ENCODE measurements around the gene PIK3C2B. TPM values are rescaled to one million over a fixed set of nuclear protein-coding genes. Genes with fewer than 3 reads are reported as not detected.
A peak's percentile ranks its signal among the peaks of the same experiment; 100 is the strongest.

PIK3C2B gene
- total and polyA plus RNA-seq, 2 donors (not counting 3 experiments of a cell fraction or from before 2014, with no cell fraction given) = 33.7 to 49.0 TPM

GRCh38 chr1:204506201-204506968 lies 11.8 kb upstream of the PIK3C2B start:
- H4K20me1 ChIP-seq (replicated peaks; ENCODE audit: control insufficient read depth, extremely low read depth, insufficient read depth, low read length) = no peaks in the 10 kb centered on the region
- H3K27ac ChIP-seq (ENCODE audit: insufficient read depth, low read depth, low read length) = peak overlapping the region; percentile 76
- no peaks in the 10 kb centered on the region for H3K36me3 ChIP-seq (ENCODE audit: control insufficient read depth in 2 of 2, extremely low read depth in 1 of 2, insufficient read depth in 2 of 2, low read length in 2 of 2)
- H3K9me3 ChIP-seq (replicated peaks; ENCODE audit: control insufficient read depth, insufficient read depth, low read length) = no peaks in the 10 kb centered on the region
- FAIRE-seq (peak; percentile 50), DNase-seq (ENCODE audit: low read depth, low spot score) (peak; percentile 93)
- peak overlapping the region; percentile 99 for H3K4me2 ChIP-seq (ENCODE audit: insufficient read depth, low read length)
- H3K4me1 ChIP-seq (ENCODE audit: control insufficient read depth, extremely low read depth, insufficient read depth, low read length) = peaks cover 34% of the 10 kb centered on the region
- POLR2A ChIA-PET = interaction anchor here (0.7 to 2.8 kb wide), 4 partner anchors 10 to 75 kb away, joined by 3 to 17 read pairs (median 6); partner anchors contain the start of genes MDM4 and PIK3C2B
- H3K4me3 ChIP-seq (replicated peaks in 1 of 3; ENCODE audit: insufficient read depth in 1 of 3, low read depth in 1 of 3, low read length in 3 of 3) = peak overlapping the region; percentile 26 to 94 (median 68)
- peak; percentile 43 for TF ChIP-seq GATA2 (IDR thresholded peaks at IDR 0.05; ENCODE audit: insufficient read depth, insufficient read length, low read depth, low read length)
- no peak for TF ChIP-seq JUN (IDR thresholded peaks at IDR 0.05; ENCODE audit: borderline replicate concordance, insufficient read depth, insufficient read length, low read depth)
- TF ChIP-seq POLR2AphosphoS5 (IDR thresholded peaks at IDR 0.05; ENCODE audit: insufficient read depth, low read depth, low read length) = peak; percentile 35
- TF ChIP-seq MYC (IDR thresholded peaks at IDR 0.05; ENCODE audit: low read depth, low read length) = no peak
- peak overlapping the region; percentile 71 for H3K9ac ChIP-seq (replicated peaks; ENCODE audit: extremely low read depth, insufficient read depth, low read length)
- dilution Hi-C loops (cut with MboI; ENCODE audit: extremely low pct_ligation_motif_present, low sequenced_read_pairs) (loop anchor here (10.0 kb wide), 1 partner anchor 62 kb away; no protein-coding TSS in a partner anchor), intact Hi-C loops (cut with micrococcal nuclease) (loop anchor here (10.0 kb wide), 1 partner anchor 642 kb away; the partner anchor contains the start of gene SNRPE)
- no peaks in the 10 kb centered on the region for H3K27me3 ChIP-seq (ENCODE audit: control insufficient read depth in 2 of 2, insufficient read depth in 2 of 2, low read length in 2 of 2)
- H3K9me1 ChIP-seq (replicated peaks; ENCODE audit: control insufficient read depth, extremely low read depth, insufficient read depth, low read length) = no peaks in the 10 kb centered on the region
- BruUV-seq (replicated peaks) = no TSS peak
- peak overlapping the region; percentile 66 for H2AFZ ChIP-seq (ENCODE audit: low read depth, low read length)
- CTCF ChIA-PET = interaction anchor here (0.7 to 18.3 kb wide), 10 partner anchors 10 to 301 kb away, joined by 3 to 1267 read pairs (median 10); partner anchors contain the start of genes GOLT1A, MDM4 and PIK3C2B
- no peaks in the 10 kb centered on the region for H3K79me2 ChIP-seq (ENCODE audit: control insufficient read depth, insufficient read depth, low read length)

- no peaks in the 10 kb centered on the region for H3K9me1 ChIP-seq (replicated peaks; ENCODE audit: control insufficient read depth, extremely low read depth, insufficient read depth, low read length)
- H4K20me1 ChIP-seq (replicated peaks; ENCODE audit: control insufficient read depth, extremely low read depth, insufficient read depth, low read length) = no peaks in the 10 kb centered on the region
- no peaks in the 10 kb centered on the region for H3K79me2 ChIP-seq (ENCODE audit: control insufficient read depth, insufficient read depth, low read length)
- H3K9ac ChIP-seq (replicated peaks; ENCODE audit: extremely low read depth, insufficient read depth, low read length) = peak overlapping the region; percentile 26
- no TSS peak for BruUV-seq (replicated peaks)
- dilution Hi-C loops (cut with MboI; ENCODE audit: extremely low pct_ligation_motif_present, low sequenced_read_pairs) (loop anchor here (10.0 kb wide), 1 partner anchor 61 kb away; no protein-coding TSS in a partner anchor), intact Hi-C loops (cut with micrococcal nuclease) (loop anchor here (1.0 to 10.0 kb wide), 2 partner anchors 302 to 641 kb away; partner anchors contain the start of gene SNRPE)
- FAIRE-seq = no peak
- no peak for TF ChIP-seq POLR2AphosphoS5 (IDR thresholded peaks at IDR 0.05; ENCODE audit: insufficient read depth, low read depth, low read length)
- no peak for TF ChIP-seq EZH2 (IDR thresholded peaks at IDR 0.05; ENCODE audit: borderline replicate concordance, low read depth, low read length, severe bottlenecking)
- TF ChIP-seq MYC (IDR thresholded peaks at IDR 0.05; ENCODE audit: low read depth, low read length) = no peak
- TF ChIP-seq MAX (IDR thresholded peaks at IDR 0.05; ENCODE audit: insufficient read depth, insufficient read length) = no peak
- no peak for TF ChIP-seq POLR2A (IDR thresholded peaks at IDR 0.05; ENCODE audit: low read depth, low read length)
- TF ChIP-seq GATA2 (IDR thresholded peaks at IDR 0.05; ENCODE audit: insufficient read depth, insufficient read length, low read depth, low read length) = no peak
- no peak for TF ChIP-seq CTCF (IDR thresholded peaks at IDR 0.05; ENCODE audit: extremely low read depth in 1 of 2, insufficient read depth in 1 of 2, low read depth in 1 of 2, low read length in 2 of 2)
- peak overlapping the region; percentile 80 for H3K4me2 ChIP-seq (ENCODE audit: insufficient read depth, low read length)
- no peaks in the 10 kb centered on the region for H3K27me3 ChIP-seq (ENCODE audit: control insufficient read depth in 2 of 2, insufficient read depth in 2 of 2, low read length in 2 of 2)
- peaks cover 28% of the 10 kb centered on the region for H3K4me1 ChIP-seq (ENCODE audit: control insufficient read depth, extremely low read depth, insufficient read depth, low read length)
- no peaks in the 10 kb centered on the region for H3K36me3 ChIP-seq (ENCODE audit: control insufficient read depth in 2 of 2, extremely low read depth in 1 of 2, insufficient read depth in 2 of 2, low read length in 2 of 2)
- DNase-seq (ENCODE audit: low read depth, low spot score) = peak; percentile 56
- POLR2A ChIA-PET = interaction anchor here (1.1 to 2.8 kb wide), 3 partner anchors 11 to 75 kb away, joined by 3 to 17 read pairs (median 7); partner anchors contain the start of genes MDM4 and PIK3C2B
- H2AFZ ChIP-seq (ENCODE audit: low read depth, low read length) = peak overlapping the region; percentile 66
- peak overlapping the region; percentile 4 for H3K27ac ChIP-seq (ENCODE audit: insufficient read depth, low read depth, low read length)
- CTCF ChIA-PET = interaction anchor here (0.7 to 18.3 kb wide), 9 partner anchors 10 to 301 kb away, joined by 3 to 1267 read pairs (median 15); partner anchors contain the start of genes GOLT1A, MDM4 and PIK3C2B
- H3K9me3 ChIP-seq (replicated peaks; ENCODE audit: control insufficient read depth, insufficient read depth, low read length) = no peaks in the 10 kb centered on the region
- peak overlapping the region; percentile 26 to 67 (median 56) for H3K4me3 ChIP-seq (replicated peaks in 1 of 3; ENCODE audit: insufficient read depth in 1 of 3, low read depth in 1 of 3, low read length in 3 of 3)
Observed at GRCh38 chr1:204505674-204506200, 11.1 kb upstream of the PIK3C2B start.

Measured in endothelial cell of umbilical vein (primary cell).